DOHH2 (cell line): ENCODE data around the gene RCOR1.

Source experiments
- H3F3A ChIP-seq: fragments of 200-600 bp; sonication (generic), shearing (Covaris generic); 2 replicates; pipeline ENCODE4 v1.6.0; 2016; ENCODE audit warnings: antibody characterized with exemption, mild to moderate bottlenecking; ENCODE audit not compliant: control insufficient read depth, insufficient read depth
- H3K27ac ChIP-seq: fragments of 200-600 bp; sonication (generic); 2 replicates; pipeline ENCODE4 v1.5.1; 2014; ENCODE audit warnings: low read depth, mild to moderate bottlenecking, low read length, moderate library complexity
- H3K27me3 ChIP-seq: fragments of 200-600 bp; sonication (generic); 2 replicates; pipeline ENCODE4 v1.6.1; 2014; ENCODE audit warnings: mild to moderate bottlenecking, low read length, mixed read lengths; ENCODE audit not compliant: control insufficient read depth
- H3K36me3 ChIP-seq: fragments of 200-600 bp; sonication (generic); 2 replicates; pipeline ENCODE4 v1.6.1; 2014; ENCODE audit warnings: mild to moderate bottlenecking, low read length, moderate library complexity, mixed read lengths; ENCODE audit not compliant: control insufficient read depth
- H3K4me1 ChIP-seq: fragments of 200-600 bp; sonication (generic); 2 replicates; pipeline ENCODE4 v1.6.1; 2014; ENCODE audit warnings: mild to moderate bottlenecking, low read length, mixed read lengths; ENCODE audit not compliant: control insufficient read depth
- H3K4me2 ChIP-seq: fragments of 200-600 bp; sonication (generic); 2 replicates; pipeline ENCODE4 v1.6.0; 2014; ENCODE audit warnings: mild to moderate bottlenecking, low read length, moderate library complexity
- H3K4me3 ChIP-seq: fragments of 200-600 bp; sonication (generic); 2 replicates; pipeline ENCODE4 v1.5.1; 2014; ENCODE audit warnings: mild to moderate bottlenecking, low read length, mixed read lengths
- H3K79me2 ChIP-seq: fragments of 200-600 bp; sonication (generic); 2 replicates; pipeline ENCODE4 v1.6.1; 2014; ENCODE audit warnings: mild to moderate bottlenecking, low read length, mixed read lengths; ENCODE audit not compliant: control insufficient read depth
- H3K9me2 ChIP-seq: fragments of 200-600 bp; sonication (generic); replicated peaks from 2 replicates; pipeline ENCODE4 v1.6.1; 2014; ENCODE audit warnings: mild to moderate bottlenecking, low read length, mixed read lengths; ENCODE audit not compliant: control insufficient read depth
- H3K9me3 ChIP-seq: fragments of 200-600 bp; sonication (generic); 2 replicates; pipeline ENCODE4 v1.6.1; 2014; ENCODE audit warnings: antibody characterized with exemption, low read length, mixed read lengths; ENCODE audit not compliant: control insufficient read depth, insufficient read depth
- H4K20me1 ChIP-seq: fragments of 200-600 bp; sonication (generic); 2 replicates; pipeline ENCODE4 v1.6.0; 2014; ENCODE audit warnings: low read depth, mild to moderate bottlenecking, antibody characterized with exemption, low read length, moderate library complexity; ENCODE audit not compliant: control insufficient read depth, insufficient read depth
- EZH2phosphoT487 ChIP-seq: fragments of 200-600 bp; sonication (generic); IDR thresholded peaks from 2 replicates; pipeline ENCODE4 v1.6.1; 2017; ENCODE audit warnings: borderline replicate concordance, mild to moderate bottlenecking, antibody characterized with exemption, low read length, moderate library complexity, mixed read lengths
- TF ChIP-seq, protein P1 (sequence below): fragments of 200-600 bp; sonication (generic); IDR thresholded peaks from one replicate; pipeline ENCODE4 v1.5.1; 2014; ENCODE audit warnings: antibody characterized with exemption, mild to moderate bottlenecking, low read depth, low read length; ENCODE audit not compliant: poor library complexity, severe bottlenecking

The RCOR1 gene

DNA sequence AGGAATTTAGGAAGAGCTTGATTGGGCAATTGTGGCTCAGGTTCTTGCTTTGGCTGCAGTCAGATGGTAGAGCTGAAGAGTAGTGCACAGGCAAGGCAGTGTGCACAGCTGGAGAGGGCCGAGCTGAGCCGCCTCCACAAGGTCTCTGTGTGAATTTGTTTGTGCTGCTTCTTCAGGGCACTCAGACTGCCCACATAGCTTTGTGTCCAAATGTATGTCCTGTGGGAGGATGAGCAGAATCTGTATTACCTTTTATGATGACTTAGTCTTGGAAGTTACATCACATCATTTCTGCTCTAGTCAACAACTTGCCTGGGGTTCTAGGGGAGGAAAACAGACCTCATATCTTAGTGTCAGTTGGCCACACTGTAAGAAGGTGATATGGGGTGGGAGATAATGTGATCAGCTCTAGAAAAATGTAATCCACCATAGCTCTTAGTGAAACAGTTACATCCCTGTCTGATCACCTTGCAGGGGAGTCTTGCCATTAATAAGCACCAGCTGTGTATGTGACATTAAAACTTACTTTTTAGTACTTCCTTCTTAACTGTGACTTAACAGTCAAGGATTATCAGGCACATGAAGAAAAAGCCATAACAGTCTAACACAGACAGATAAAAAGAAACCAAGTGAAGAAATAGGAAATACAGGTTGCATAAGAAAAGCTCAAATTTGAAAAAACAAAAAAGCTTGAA lies 53.4 kb downstream of the RCOR1 start:
- H3K9me2 ChIP-seq = no peaks in the 10 kb centered on the region
- H3F3A ChIP-seq = peaks cover 27% of the 10 kb centered on the region
- H3K4me1 ChIP-seq = peaks cover 83% of the 10 kb centered on the region
- H3K27ac ChIP-seq = peak overlapping the region; percentile 72
- peaks cover 22% of the 10 kb centered on the region; the same call in 1 of the 2 replicates for H4K20me1 ChIP-seq
- H3K4me2 ChIP-seq = peak overlapping the region; percentile 61
- no peak for TF ChIP-seq EZH2phosphoT487
- TF ChIP-seq, protein P1, sequence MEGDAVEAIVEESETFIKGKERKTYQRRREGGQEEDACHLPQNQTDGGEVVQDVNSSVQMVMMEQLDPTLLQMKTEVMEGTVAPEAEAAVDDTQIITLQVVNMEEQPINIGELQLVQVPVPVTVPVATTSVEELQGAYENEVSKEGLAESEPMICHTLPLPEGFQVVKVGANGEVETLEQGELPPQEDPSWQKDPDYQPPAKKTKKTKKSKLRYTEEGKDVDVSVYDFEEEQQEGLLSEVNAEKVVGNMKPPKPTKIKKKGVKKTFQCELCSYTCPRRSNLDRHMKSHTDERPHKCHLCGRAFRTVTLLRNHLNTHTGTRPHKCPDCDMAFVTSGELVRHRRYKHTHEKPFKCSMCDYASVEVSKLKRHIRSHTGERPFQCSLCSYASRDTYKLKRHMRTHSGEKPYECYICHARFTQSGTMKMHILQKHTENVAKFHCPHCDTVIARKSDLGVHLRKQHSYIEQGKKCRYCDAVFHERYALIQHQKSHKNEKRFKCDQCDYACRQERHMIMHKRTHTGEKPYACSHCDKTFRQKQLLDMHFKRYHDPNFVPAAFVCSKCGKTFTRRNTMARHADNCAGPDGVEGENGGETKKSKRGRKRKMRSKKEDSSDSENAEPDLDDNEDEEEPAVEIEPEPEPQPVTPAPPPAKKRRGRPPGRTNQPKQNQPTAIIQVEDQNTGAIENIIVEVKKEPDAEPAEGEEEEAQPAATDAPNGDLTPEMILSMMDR = no peak
- H3K27me3 ChIP-seq = no peaks in the 10 kb centered on the region
- no peaks in the 10 kb centered on the region for H3K9me3 ChIP-seq
- H3K36me3 ChIP-seq = peaks cover 4% of the 10 kb centered on the region; the same call in 1 of the 2 replicates
- H3K79me2 ChIP-seq = peaks cover 99% of the 10 kb centered on the region
- H3K4me3 ChIP-seq = peak overlapping the region; percentile 42

DNA sequence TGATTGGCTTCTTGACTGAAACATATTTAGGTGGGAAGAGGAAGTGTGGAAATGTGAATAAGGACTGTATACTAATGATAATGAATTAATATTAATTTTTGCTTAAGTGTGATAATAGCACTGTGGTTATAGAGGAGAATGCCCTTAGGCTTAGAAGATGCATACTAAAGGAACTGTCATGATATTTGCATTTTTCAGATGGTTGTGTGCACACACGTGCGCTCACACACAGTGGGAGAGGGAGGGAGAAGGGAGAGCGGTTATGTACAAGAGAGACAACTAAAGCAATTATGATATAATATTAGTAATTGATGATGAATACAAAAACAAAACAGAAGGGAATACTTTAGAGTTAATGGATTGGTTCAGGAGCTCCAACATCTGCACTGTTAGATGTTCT lies 54.2 kb downstream of the RCOR1 start:
- TF ChIP-seq, protein P1 = no peak
- no peak for TF ChIP-seq EZH2phosphoT487
- peak overlapping the region; percentile 61 for H3K4me2 ChIP-seq
- H3K9me3 ChIP-seq = no peaks in the 10 kb centered on the region
- peaks cover 30% of the 10 kb centered on the region for H3F3A ChIP-seq
- peaks cover 79% of the 10 kb centered on the region for H3K4me1 ChIP-seq
- H3K36me3 ChIP-seq = peaks cover 4% of the 10 kb centered on the region; the same call in 1 of the 2 replicates
- no peaks in the 10 kb centered on the region for H3K27me3 ChIP-seq
- H3K9me2 ChIP-seq = no peaks in the 10 kb centered on the region
- H3K79me2 ChIP-seq = peaks cover 99% of the 10 kb centered on the region
- H3K4me3 ChIP-seq = peak overlapping the region; percentile 42
- peaks cover 22% of the 10 kb centered on the region; the same call in 1 of the 2 replicates for H4K20me1 ChIP-seq
- H3K27ac ChIP-seq = peak overlapping the region; percentile 72

GRCh38 chr14:102652194-102652593 lies 59.7 kb downstream of the RCOR1 start:
- H3K27ac ChIP-seq = no peak overlapping the region
- H3K4me2 ChIP-seq = no peak overlapping the region
- H3F3A ChIP-seq = 0 out of 2 replicates have a peak, but pooled peaks cover 5% of the 10 kb centered on the region
- peaks cover 97% of the 10 kb centered on the region for H3K79me2 ChIP-seq
- peaks cover 11% of the 10 kb centered on the region; the same call in 1 of the 2 replicates for H4K20me1 ChIP-seq
- TF ChIP-seq EZH2phosphoT487 = no peak
- TF ChIP-seq, protein P1 = no peak
- no peak overlapping the region for H3K4me3 ChIP-seq
- H3K9me2 ChIP-seq = no peaks in the 10 kb centered on the region
- peaks cover 33% of the 10 kb centered on the region for H3K4me1 ChIP-seq
- no peaks in the 10 kb centered on the region for H3K36me3 ChIP-seq
- no peaks in the 10 kb centered on the region for H3K9me3 ChIP-seq
- no peaks in the 10 kb centered on the region for H3K27me3 ChIP-seq
